HFFc6 (cell line): ENCODE data around the gene SAFB. TPM values are rescaled to one million over a fixed set of nuclear protein-coding genes. Genes with fewer than 3 reads are reported as not detected.
"Not testable (repeated sequence)": the region's sequence is repeated elsewhere in the genome, so short reads cannot be mapped to it uniquely, and the experiment has no call there.

Source experiments
- DNase-seq: peaks from one replicate; pipeline ENCODE4 v3.0.0-alpha.2; 2018
- H3K27ac Mint-ChIP-seq: 2 replicates; pipeline ENCODE4 v1.8.0; 2020; ENCODE audit warnings: mild to moderate bottlenecking, mixed read lengths
- H3K27me3 Mint-ChIP-seq: 2 replicates; pipeline ENCODE4 v1.8.0; 2021; ENCODE audit warnings: mild to moderate bottlenecking, moderate library complexity, mixed read lengths; ENCODE audit not compliant: insufficient read depth
- H3K36me3 Mint-ChIP-seq: 2 replicates; pipeline ENCODE4 v1.8.0; 2021; ENCODE audit warnings: low read depth, mixed read lengths
- H3K4me1 Mint-ChIP-seq: 2 replicates; pipeline ENCODE4 v1.8.0; 2020; ENCODE audit warnings: low read depth, mixed read lengths
- H3K4me3 Mint-ChIP-seq: 2 replicates; pipeline ENCODE4 v1.8.0; 2020; ENCODE audit warnings: mild to moderate bottlenecking, moderate library complexity, mixed read lengths
- H3K9me3 Mint-ChIP-seq: 2 replicates; pipeline ENCODE4 v1.8.0; 2020; ENCODE audit warnings: mild to moderate bottlenecking, mixed read lengths
- CTCF ChIP-seq: fragments of 200-600 bp; sonication (generic); IDR thresholded peaks from 2 replicates; pipeline ENCODE4 v1.5.0; 2021; ENCODE audit warnings: antibody characterized with exemption, mild to moderate bottlenecking
- total RNA-seq, 6 experiments: library from RNA; stranded (reverse); fragmentation: NEBNext Ultra II Directional; extraction: Animal tissue kit (Norgen Biotek cat#: 25700); gene quantifications; 2 replicates in 1 of 6; 3 replicates in 5 of 6; pipeline ENCODE4 v1.2.3, GENCODE V29; 2021

SAFB gene
- total RNA-seq, 6 experiments from 2014 or later, result 41.7 to 53.6 (median 49.3) TPM

GRCh38 chr19:5683177-5683886 lies 60.4 kb downstream of the SAFB start:
- Mint-ChIP-seq H3K27me3 (peaks cover 14% of the 10 kb centered on the region), H3K4me3 (no peak overlapping the region), H3K27ac (no peak overlapping the region), H3K4me1 (peaks cover 25% of the 10 kb centered on the region), H3K9me3 (no peaks in the 10 kb centered on the region), H3K36me3 (0 out of 2 replicates have a peak, but pooled peaks cover 2% of the 10 kb centered on the region)
- DNase-seq, result no peak
- TF ChIP-seq CTCF, result no peak

GRCh38 chr19:5684694-5685430 lies 62.0 kb downstream of the SAFB start:
- no peak for DNase-seq
- H3K27me3 Mint-ChIP-seq, result peaks cover 14% of the 10 kb centered on the region
- no peak for TF ChIP-seq CTCF
- H3K4me1 Mint-ChIP-seq, result peaks cover 20% of the 10 kb centered on the region
- H3K9me3 Mint-ChIP-seq, result no peaks in the 10 kb centered on the region
- H3K4me3 Mint-ChIP-seq, result no peak overlapping the region
- 0 out of 2 replicates have a peak, but pooled peaks cover 3% of the 10 kb centered on the region for H3K36me3 Mint-ChIP-seq
- no peak overlapping the region for H3K27ac Mint-ChIP-seq

- Mint-ChIP-seq H3K36me3 (peaks cover 13% of the 10 kb centered on the region), H3K4me1 (peaks cover 21% of the 10 kb centered on the region), H3K27ac (no peak overlapping the region), H3K9me3 (no peaks in the 10 kb centered on the region), H3K27me3 (peaks cover 12% of the 10 kb centered on the region), H3K4me3 (peak overlapping the region; percentile 77; the same call in 1 of the 2 replicates)
- no peak for TF ChIP-seq CTCF
- no peak for DNase-seq
Observed at GRCh38 chr19:5686326-5686646, 63.4 kb downstream of the SAFB start.

GRCh38 chr19:5686647-5687359 lies 63.9 kb downstream of the SAFB start:
- Mint-ChIP-seq H3K36me3 (peaks cover 13% of the 10 kb centered on the region), H3K4me3 (peak overlapping the region; percentile 77), H3K27ac (no peak overlapping the region), H3K9me3 (no peaks in the 10 kb centered on the region), H3K27me3 (peaks cover 12% of the 10 kb centered on the region), H3K4me1 (peaks cover 16% of the 10 kb centered on the region)
- peak; percentile 89 for DNase-seq
- peak; percentile 88 for TF ChIP-seq CTCF

- Mint-ChIP-seq H3K27me3 (peaks cover 9% of the 10 kb centered on the region), H3K4me3 (no peak overlapping the region), H3K4me1 (peaks cover 22% of the 10 kb centered on the region), H3K36me3 (peaks cover 20% of the 10 kb centered on the region), H3K9me3 (no peaks in the 10 kb centered on the region), H3K27ac (no peak overlapping the region)
- DNase-seq, result no peak
- TF ChIP-seq CTCF, result peak; percentile 56
Observed at GRCh38 chr19:5687360-5688198, 64.7 kb downstream of the SAFB start.

- H3K4me3 Mint-ChIP-seq, H3K27ac Mint-ChIP-seq, DNase-seq, H3K9me3 Mint-ChIP-seq: not testable (repeated sequence)
- H3K27me3 Mint-ChIP-seq, result peaks cover 11% of the 10 kb centered on the region
- H3K36me3 Mint-ChIP-seq, result peaks cover 22% of the 10 kb centered on the region
- H3K4me1 Mint-ChIP-seq, result peaks cover 20% of the 10 kb centered on the region
Observed at GRCh38 chr19:5688262-5688881, 65.5 kb downstream of the SAFB start.
